ENCODE data around the gene MRGPRX2. TPM values are rescaled to one million over a fixed set of nuclear protein-coding genes. Genes with fewer than 3 reads are reported as not detected.

Gene MRGPRX2
- not detected in 2 replicates for total RNA-seq

GRCh38 chr11:19060629-19061028 lies at the start of gene MRGPRX2:
Gene MRGPRX2, minus strand, starts transcription at chr11:19060717. Its CDS starts 4,315 bp downstream, at chr11:19056402.

Other genes with a start within 250 kb of the MRGPRX2 start
- gene MRGPRX1, start 121.3 kb downstream of the MRGPRX2 start, total RNA-seq, result not detected in 2 replicates
- 12.6 and 14.7 TPM in 2 replicates for gene ZDHHC13, start 56.5 kb upstream of the MRGPRX2 start, total RNA-seq
- 0.56 TPM in 1 of 2 replicates, not detected in the other for gene CSRP3, start 141.3 kb upstream of the MRGPRX2 start, total RNA-seq
- gene E2F8, start 180.2 kb upstream of the MRGPRX2 start, total RNA-seq, result 0.13 and 0.33 TPM in 2 replicates